Measurements from ENCODE around the gene KRTAP12-4. TPM values are rescaled to one million over a fixed set of nuclear protein-coding genes. Genes with fewer than 3 reads are reported as not detected.
"Not testable (repeated sequence)": the region's sequence is repeated elsewhere in the genome, so short reads cannot be mapped to it uniquely, and the experiment has no call there.

Gene KRTAP12-4
- total RNA-seq, 4 donors from 2014 or later: not detected

GRCh38 chr21:44694776-44695175 lies 40.3 kb upstream of the KRTAP12-4 start:
- Histone ChIP-seq H3K4me3 (no peak overlapping the region), H3K27ac (no peak overlapping the region), H3K27me3 (peaks cover 0 to 1% of the 10 kb centered on the region in 2 donors), H3K9me3 (peaks cover 0 to 3% of the 10 kb centered on the region in 2 donors), H3K4me1 (no peaks in the 10 kb centered on the region), H3K36me3 (no peaks in the 10 kb centered on the region)
- DNase-seq: no peak
- intact Hi-C loops (cut with DNase I; ENCODE audit: low total_unique reads): no loop called here
- no peak for TF ChIP-seq POLR2A (IDR thresholded peaks at IDR 0.05)

- Histone ChIP-seq H3K36me3 (no peaks in the 10 kb centered on the region), H3K27me3 (no peaks in the 10 kb centered on the region), H3K27ac (no peak overlapping the region), H3K4me1 (no peaks in the 10 kb centered on the region), H3K9me3 (peaks cover 0 to 3% of the 10 kb centered on the region in 2 donors), H3K4me3 (no peak overlapping the region)
- intact Hi-C loops (cut with DNase I; ENCODE audit: low total_unique reads): no loop called here
- no peak for DNase-seq
- TF ChIP-seq CTCF (IDR thresholded peaks at IDR 0.05) (no peak), POLR2A (IDR thresholded peaks at IDR 0.05) (no peak)
Observed at GRCh38 chr21:44692798-44693512, 38.5 kb upstream of the KRTAP12-4 start.

GRCh38 chr21:44691686-44692085 lies 37.2 kb upstream of the KRTAP12-4 start:
- H3K4me1 ChIP-seq: no peaks in the 10 kb centered on the region
- H3K9me3 ChIP-seq: peaks cover 0 to 3% of the 10 kb centered on the region in 2 donors
- no peaks in the 10 kb centered on the region for H3K36me3 ChIP-seq
- H3K27me3 ChIP-seq: no peaks in the 10 kb centered on the region
- TF ChIP-seq POLR2A (IDR thresholded peaks at IDR 0.05): no peak
- no peak for TF ChIP-seq CTCF (IDR thresholded peaks at IDR 0.05)
- intact Hi-C loops (cut with DNase I; ENCODE audit: low total_unique reads): no loop called here
- no peak overlapping the region for H3K27ac ChIP-seq
- DNase-seq: no peak
- H3K4me3 ChIP-seq: no peak overlapping the region

- intact Hi-C loops (cut with DNase I; ENCODE audit: low total_unique reads); DNase-seq; H3K4me3 ChIP-seq: not testable (repeated sequence)
Observed at GRCh38 chr21:44689740-44690139, 35.3 kb upstream of the KRTAP12-4 start.

GRCh38 chr21:44687671-44688070 lies 33.2 kb upstream of the KRTAP12-4 start:
- intact Hi-C loops (cut with DNase I; ENCODE audit: low total_unique reads): no loop called here
- DNase-seq: no peak
- TF ChIP-seq CTCF (IDR thresholded peaks at IDR 0.05): no peak
- no peak for TF ChIP-seq POLR2A (IDR thresholded peaks at IDR 0.05)
- Histone ChIP-seq H3K27me3 (no peaks in the 10 kb centered on the region), H3K36me3 (no peaks in the 10 kb centered on the region), H3K27ac (no peak overlapping the region), H3K9me3 (peaks cover 0 to 1% of the 10 kb centered on the region in 2 donors), H3K4me1 (no peaks in the 10 kb centered on the region), H3K4me3 (no peak overlapping the region)

More at GRCh38 chr21:44689740-44690139, 35.3 kb upstream of the KRTAP12-4 start:
- H3K36me3 ChIP-seq, H3K27me3 ChIP-seq, H3K27ac ChIP-seq, H3K9me3 ChIP-seq, H3K4me1 ChIP-seq: not testable (repeated sequence)

GRCh38 chr21:44686843-44687561 lies 32.5 kb upstream of the KRTAP12-4 start:
- H3K4me3 ChIP-seq: no peak overlapping the region
- H3K27ac ChIP-seq: no peak overlapping the region
- no peaks in the 10 kb centered on the region for H3K4me1 ChIP-seq
- H3K36me3 ChIP-seq: no peaks in the 10 kb centered on the region
- H3K9me3 ChIP-seq: no peaks in the 10 kb centered on the region
- no peaks in the 10 kb centered on the region for H3K27me3 ChIP-seq
- no peak for TF ChIP-seq POLR2A (IDR thresholded peaks at IDR 0.05)
- TF ChIP-seq CTCF (IDR thresholded peaks at IDR 0.05): no peak
- intact Hi-C loops (cut with DNase I; ENCODE audit: low total_unique reads): no loop called here
- no peak for DNase-seq

Measured in uterus (tissue), 4 donors.